Gastroesophageal sphincter (tissue), 3 donors: ENCODE results near the gene PTPRN2.

Source experiments
- CTCF ChIP-seq, 4 experiments: fragments of 200-600 bp in 2 of 4; fragments of 450-650 bp in 2 of 4; sonication (generic) in 1 of 4; IDR thresholded peaks; one replicate each; pipeline ENCODE4 v1.5.1; 2017 to 2019; ENCODE audit warnings: antibody characterized with exemption in 4 of 4, mild to moderate bottlenecking in 2 of 4, moderate library complexity in 2 of 4
- EP300 ChIP-seq: sonication (generic); formaldehyde crosslinking; IDR thresholded peaks from one replicate; pipeline ENCODE4 v1.6.1; 2017; ENCODE audit warnings: antibody characterized with exemption, mild to moderate bottlenecking
- POLR2A ChIP-seq, 2 donors: fragments of 450-650 bp; IDR thresholded peaks; one replicate each; pipeline ENCODE4 v1.6.1; 2017; ENCODE audit warnings: antibody characterized with exemption in 2 of 2, mild to moderate bottlenecking in 2 of 2, moderate library complexity in 1 of 2
- POLR2AphosphoS5 ChIP-seq: sonication (generic); formaldehyde crosslinking; IDR thresholded peaks from one replicate; pipeline ENCODE4 v1.6.1; 2017; ENCODE audit warnings: antibody characterized with exemption

DNA sequence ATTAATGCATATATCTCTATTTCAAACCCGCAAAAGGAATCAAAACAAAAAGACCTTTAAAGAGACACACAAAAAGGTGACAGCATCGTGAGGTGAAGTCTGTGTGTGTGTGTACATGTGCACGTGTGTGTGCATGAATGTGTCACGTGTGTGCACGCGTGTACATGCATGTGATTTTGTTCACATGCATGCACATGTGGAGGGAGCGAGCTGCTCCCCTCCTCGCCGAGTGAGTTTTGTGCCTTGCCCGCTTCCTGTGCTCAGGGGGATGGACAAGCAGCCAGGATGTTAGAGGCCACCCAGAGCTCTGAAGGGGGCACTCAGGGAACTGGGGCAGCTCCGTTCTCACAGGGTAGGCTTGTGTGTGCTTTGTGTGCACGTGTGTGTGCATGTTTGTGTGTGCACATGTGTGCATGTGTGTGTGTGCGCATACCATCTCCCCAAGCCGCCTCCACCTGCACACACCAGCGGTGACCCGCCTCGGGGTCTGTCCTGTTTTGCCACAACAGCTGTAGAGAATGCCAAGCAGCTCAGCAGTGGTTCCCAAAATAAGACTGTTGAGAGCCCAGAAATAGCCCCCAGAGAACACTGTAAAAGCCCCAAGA, 191.2 kb downstream of the PTPRN2 start:
- no peak for TF ChIP-seq CTCF (IDR thresholded peaks at IDR 0.05)
- no peak for TF ChIP-seq POLR2A (IDR thresholded peaks at IDR 0.05)
- TF ChIP-seq POLR2AphosphoS5, result no peak
- TF ChIP-seq EP300, result no peak
